Gastroesophageal sphincter (tissue), 2 donors: Measurements from ENCODE around the gene GFAP.

Experiments used
- EP300 ChIP-seq: sonication (generic); formaldehyde crosslinking; IDR thresholded peaks from one replicate; pipeline ENCODE4 v1.6.1; 2017; ENCODE audit warnings: antibody characterized with exemption, mild to moderate bottlenecking
- POLR2A ChIP-seq, 2 donors: fragments of 450-650 bp; IDR thresholded peaks; one replicate each; pipeline ENCODE4 v1.6.1; 2017; ENCODE audit warnings: antibody characterized with exemption in 2 of 2, mild to moderate bottlenecking in 2 of 2, moderate library complexity in 1 of 2

- no peak for TF ChIP-seq EP300
- no peak for TF ChIP-seq POLR2A (IDR thresholded peaks at IDR 0.05)
Observed at GRCh38 chr17:44917456-44917855, 2.2 kb upstream of the GFAP start.
